GM21526 (cell line): ENCODE measurements around the gene TPSB2.
"Not testable (repeated sequence)": the region's sequence is repeated elsewhere in the genome, so short reads cannot be mapped to it uniquely, and the experiment has no call there.

Experiments
- ATAC-seq: cut with Tn5 transposase; IDR thresholded peaks from one replicate; pipeline ENCODE4 v1.9.1; 2021; ENCODE audit warnings: moderate library complexity; ENCODE audit not compliant: unreplicated experiment, low FRiP score

Gene TPSB2

GRCh38 chr16:1243907-1244850 lies 14.2 kb upstream of the TPSB2 start:
- ATAC-seq, result not testable (repeated sequence)

GRCh38 chr16:1243363-1243762 lies 13.4 kb upstream of the TPSB2 start:
- ATAC-seq, result not testable (repeated sequence)

DNA sequence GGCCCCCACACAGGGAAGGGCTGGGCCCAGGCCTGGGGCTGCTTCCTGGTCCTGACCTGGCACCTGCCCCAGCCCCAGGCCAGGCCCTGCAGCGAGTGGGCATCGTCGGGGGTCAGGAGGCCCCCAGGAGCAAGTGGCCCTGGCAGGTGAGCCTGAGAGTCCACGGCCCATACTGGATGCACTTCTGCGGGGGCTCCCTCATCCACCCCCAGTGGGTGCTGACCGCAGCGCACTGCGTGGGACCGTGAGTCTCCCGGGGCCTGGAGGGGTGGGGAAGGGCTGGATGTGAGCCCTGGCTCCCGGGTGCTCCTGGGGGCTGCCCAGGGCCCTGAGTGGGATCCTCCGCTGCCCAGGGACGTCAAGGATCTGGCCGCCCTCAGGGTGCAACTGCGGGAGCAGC lies 11.1 kb upstream of the TPSB2 start:
- not testable (repeated sequence) for ATAC-seq

GRCh38 chr16:1240436-1240835 lies 10.5 kb upstream of the TPSB2 start, which contains the start of gene TPSAB1:
TPSAB1 (plus strand) TSS chr16:1240705; CDS start chr16:1240939, 234 bp downstream.
- not testable (repeated sequence) for ATAC-seq

- not testable (repeated sequence) for ATAC-seq
Observed at GRCh38 chr16:1239575-1239974, 9.6 kb upstream of the TPSB2 start.

DNA sequence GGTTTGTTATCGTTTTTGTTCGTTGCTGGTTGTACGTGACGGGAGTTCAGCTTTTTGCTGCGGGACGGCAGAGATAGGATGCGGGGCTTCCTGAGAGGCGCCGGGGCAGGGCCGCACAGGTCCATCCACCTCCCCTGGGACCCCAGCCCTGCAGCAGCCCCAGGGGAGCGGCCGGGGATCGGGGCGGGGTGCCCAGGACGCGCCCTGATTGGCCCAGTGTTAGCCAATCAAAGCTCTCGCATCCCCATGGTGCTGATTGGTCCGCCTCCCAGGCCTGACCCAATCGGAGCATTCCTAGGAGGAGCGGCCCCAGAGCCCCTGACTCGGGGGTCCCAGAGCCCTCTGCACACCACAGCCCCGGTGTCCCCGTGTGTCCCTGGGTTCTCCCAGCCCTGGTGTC lies 8.9 kb upstream of the TPSB2 start:
- ATAC-seq, result not testable (repeated sequence)

DNA sequence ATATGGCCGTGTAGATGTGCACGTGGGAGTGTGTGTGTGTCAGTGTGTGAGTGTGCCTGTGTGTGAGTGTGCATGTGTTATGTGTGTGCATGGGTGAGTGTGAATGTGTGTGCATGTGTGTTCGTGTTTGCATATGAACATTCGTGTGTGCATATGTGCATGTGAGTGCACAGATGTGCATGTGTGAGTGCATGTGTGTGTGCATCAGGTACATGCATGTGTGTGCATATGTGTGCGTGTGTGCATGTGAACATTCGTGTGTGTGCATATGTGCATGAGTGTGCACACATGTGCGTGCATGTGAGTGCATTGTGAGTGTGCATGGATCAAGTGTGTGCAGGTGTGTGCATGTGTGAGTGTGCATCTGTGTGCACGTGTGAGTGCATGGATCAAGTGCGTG lies 8.0 kb upstream of the TPSB2 start:
- no peak for ATAC-seq

- not testable (repeated sequence) for ATAC-seq
Observed at GRCh38 chr16:1236659-1237058, 6.7 kb upstream of the TPSB2 start.

DNA sequence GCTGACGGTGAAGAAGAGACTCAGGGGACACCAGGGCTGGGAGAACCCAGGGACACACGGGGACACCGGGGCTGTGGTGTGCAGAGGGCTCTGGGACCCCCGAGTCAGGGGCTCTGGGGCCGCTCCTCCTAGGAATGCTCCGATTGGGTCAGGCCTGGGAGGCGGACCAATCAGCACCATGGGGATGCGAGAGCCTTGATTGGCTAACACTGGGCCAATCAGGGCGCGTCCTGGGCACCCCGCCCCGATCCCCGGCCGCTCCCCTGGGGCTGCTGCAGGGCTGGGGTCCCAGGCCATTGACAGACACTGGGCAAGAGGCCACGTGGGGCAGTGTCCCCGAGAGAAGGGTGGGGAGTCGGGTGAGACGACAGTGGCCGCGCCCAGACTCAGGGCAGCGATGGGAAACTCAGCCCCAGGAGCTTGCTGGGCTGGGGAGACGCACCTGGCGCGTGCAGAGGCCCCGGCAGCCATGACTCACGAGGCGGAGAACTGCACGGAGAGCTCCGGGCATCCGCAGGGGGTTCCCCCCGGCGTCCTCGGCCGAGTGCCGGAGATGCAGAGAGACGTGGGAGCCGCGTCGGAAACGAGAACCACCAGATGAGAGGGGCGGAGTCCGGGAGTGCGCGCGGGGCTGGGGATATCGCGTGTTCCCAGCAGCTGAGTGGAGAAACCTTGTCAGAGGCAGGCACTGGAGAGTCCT lies 2.2 kb upstream of the TPSB2 start:
- ATAC-seq, result not testable (repeated sequence)

DNA sequence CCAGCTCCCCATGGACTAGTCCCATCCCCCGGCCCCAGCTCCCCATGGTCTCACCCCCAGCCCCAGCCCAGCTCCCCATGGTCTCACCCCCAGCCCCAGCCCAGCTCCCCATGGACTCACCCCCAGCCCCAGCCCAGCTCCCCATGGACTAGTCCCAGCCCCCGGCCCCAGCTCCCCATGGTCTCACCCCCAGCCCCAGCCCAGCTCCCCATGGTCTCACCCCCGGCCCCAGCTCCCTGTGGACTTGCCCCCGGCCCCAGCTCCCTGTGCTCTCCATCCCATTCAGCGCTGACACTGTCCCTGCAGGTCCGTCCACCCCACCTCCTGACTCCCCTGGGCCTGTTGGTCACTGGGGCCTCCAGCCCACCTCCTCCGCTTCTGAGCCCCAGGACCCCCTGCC lies 1.3 kb upstream of the TPSB2 start:
- ATAC-seq, result not testable (repeated sequence)

DNA sequence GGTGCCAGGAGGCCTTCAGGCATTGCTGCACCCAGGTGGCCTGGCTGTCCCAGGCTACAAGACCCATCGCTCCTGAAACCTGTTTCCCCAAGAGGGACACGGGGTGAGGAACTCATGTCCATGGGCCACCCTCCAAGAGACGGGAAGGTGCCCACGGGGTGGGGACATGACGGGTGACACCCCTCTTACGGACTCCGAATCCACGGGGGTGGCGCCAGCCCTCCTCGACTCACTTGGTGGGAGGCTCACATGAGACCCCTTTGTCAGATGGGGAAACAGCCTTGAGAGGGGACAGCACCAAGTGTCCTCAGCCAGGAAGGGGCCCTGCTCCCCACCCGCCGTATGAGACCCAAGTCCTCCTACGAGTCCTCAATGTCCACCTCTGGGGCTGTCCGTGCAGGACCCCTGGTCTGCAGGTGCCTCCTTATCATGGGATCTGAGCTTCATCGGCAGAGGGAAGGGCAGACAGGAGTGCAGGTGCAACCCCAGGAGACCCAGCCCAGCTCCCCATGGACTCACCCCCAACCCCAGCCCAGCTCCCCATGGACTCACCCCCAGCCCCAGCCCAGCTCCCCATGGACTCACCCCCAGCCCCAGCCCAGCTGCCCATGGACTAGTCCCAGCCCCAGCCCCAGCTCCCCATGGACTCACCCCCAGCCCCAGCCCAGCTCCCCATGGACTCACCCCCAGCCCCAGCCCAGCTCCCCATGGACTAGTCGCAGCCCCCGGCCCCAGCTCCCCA lies 658 bp upstream of the TPSB2 start:
- not testable (repeated sequence) for ATAC-seq

DNA sequence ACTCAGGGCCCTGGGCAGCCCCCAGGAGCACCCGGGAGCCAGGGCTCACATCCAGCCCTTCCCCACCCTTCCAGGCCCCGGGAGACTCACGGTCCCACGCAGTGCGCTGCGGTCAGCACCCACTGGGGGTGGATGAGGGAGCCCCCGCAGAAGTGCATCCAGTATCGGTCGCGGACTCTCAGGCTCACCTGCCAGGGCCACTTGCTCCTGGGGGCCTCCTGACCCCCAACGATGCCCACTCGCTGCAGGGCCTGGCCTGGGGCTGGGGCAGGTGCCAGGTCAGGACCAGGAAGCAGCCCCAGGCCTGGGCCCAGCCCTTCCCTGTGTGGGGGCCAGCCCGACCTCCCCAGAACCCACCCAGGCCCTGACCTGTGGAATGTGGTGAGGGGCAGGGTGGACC lies 508 bp downstream of the TPSB2 start:
- ATAC-seq, result not testable (repeated sequence)

DNA sequence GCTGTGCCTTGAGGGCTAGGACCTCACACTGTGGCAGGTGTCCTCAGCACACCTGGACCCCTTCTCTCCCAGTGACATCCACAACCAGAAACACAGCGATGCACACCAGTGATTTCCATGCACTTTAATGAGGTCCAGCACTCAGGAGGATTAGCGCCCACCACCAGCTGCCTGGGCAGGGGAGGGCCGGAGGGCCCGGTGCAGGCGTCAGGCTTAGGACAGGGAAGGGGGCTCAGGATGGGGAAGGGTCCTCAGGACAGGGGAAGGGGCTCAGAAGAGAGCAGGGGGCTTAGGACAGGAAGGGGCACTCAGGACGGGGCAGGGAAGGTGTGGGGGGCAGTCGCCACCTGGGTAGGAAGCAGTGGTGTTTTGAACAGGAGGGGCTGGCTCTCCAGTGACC lies 1.8 kb downstream of the TPSB2 start:
- ATAC-seq, result not testable (repeated sequence)

- ATAC-seq, result not testable (repeated sequence)
Observed at GRCh38 chr16:1226692-1227091, 3.3 kb downstream of the TPSB2 start.

DNA sequence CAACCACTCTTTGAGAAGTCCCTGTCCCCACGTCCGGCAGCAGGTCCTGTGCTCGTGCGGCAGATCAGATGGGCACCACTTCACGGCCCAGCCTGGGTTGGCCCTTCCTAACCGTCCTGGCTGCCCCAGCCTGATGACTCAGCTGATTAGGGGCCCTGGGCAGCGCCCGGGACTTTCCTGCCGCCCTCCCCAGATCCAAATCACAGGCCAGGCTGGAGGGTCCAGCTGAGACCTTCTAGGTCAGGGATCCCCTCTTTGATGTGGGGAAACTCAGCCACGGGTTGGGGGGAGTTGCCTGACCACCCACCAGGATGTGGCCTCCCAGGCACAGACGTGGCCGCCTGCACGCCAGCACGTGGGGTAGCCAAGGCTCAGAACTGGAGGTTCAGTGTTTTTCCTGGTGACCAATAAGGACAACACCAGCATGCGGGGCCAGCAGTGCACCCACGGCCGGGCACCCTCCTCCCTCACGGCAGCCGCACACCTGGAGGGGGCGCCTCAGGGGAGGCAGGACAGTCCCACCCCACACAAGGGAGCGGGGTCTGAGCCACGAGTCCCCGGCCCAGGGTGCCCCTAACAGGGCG lies 4.2 kb downstream of the TPSB2 start:
- not testable (repeated sequence) for ATAC-seq

GRCh38 chr16:1225051-1225451 lies 4.9 kb downstream of the TPSB2 start, which contains the start of gene TPSG1:
TPSG1 (minus strand) TSS chr16:1225268; CDS start chr16:1225252, 16 bp downstream.
- ATAC-seq, result no peak

- ATAC-seq, result no peak
Observed at GRCh38 chr16:1224558-1224957, 5.4 kb downstream of the TPSB2 start.

DNA sequence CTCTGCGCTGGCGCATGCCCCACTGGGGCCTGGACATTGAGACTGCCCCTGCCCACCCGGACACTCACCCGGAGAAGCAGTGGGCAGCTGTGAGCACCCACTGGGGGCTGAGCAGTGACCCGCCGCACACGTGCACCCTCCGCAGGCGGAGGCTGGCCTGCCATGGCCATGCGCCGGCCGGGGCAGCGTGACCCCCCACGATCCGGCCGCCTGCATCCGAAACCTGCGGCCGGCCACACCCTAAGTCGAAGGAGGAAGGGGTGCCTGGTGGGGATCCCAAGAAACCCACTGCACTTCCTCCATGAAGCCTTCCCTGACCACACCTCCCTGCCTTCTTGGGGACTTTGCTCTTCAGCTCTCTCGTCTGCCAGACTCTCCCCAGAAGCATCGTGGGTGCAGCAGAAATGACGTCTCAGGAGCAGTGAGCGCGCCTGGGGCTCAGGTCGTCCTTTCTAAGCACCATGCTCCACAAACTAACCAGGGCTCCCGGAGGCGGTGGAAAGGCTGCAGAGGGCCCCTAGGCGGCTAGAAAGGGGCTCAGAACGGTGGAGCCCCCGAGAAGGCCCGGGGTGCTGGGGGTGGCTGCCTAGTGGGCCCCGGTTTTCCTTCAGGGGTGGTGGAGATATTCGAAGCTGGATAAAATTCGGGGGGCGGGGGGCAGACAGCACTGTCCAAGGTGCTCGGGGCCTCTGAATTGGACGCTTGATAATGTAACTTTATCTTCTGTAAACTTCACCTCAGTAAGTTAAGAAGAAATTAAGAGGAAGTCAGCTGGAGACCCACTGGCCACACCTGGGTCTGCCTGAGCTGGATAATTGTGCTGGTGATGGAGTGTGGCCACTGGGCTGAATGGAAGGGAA lies 6.4 kb downstream of the TPSB2 start:
- no peak for ATAC-seq
